Left ventricle myocardium inferior (tissue), 1 donor: ENCODE results near the gene CLMN. TPM values are rescaled to one million over a fixed set of nuclear protein-coding genes. Genes with fewer than 3 reads are reported as not detected.

Experiments
- DNase-seq: peaks from one replicate; pipeline ENCODE4 v3.0.0-alpha.2; 2020
- H3K27ac ChIP-seq: fragments of 200-600 bp; replicated peaks from 2 replicates; pipeline ENCODE4 v1.8.0; 2021
- H3K27me3 ChIP-seq: fragments of 200-600 bp; 2 replicates; pipeline ENCODE4 v1.8.0; 2021; ENCODE audit warnings: low read depth
- H3K36me3 ChIP-seq: fragments of 200-600 bp; 2 replicates; pipeline ENCODE4 v1.8.0; 2021
- H3K4me1 ChIP-seq: fragments of 200-600 bp; 2 replicates; pipeline ENCODE4 v1.8.0; 2021
- H3K4me3 ChIP-seq: fragments of 200-600 bp; 2 replicates; pipeline ENCODE4 v1.8.0; 2021; ENCODE audit warnings: mild to moderate bottlenecking, moderate library complexity
- H3K9me3 ChIP-seq: fragments of 200-600 bp; replicated peaks from 2 replicates; pipeline ENCODE4 v1.8.0; 2021
- CTCF ChIP-seq: fragments of 200-600 bp; IDR thresholded peaks from 2 replicates; pipeline ENCODE4 v1.8.0; 2021; ENCODE audit warnings: antibody characterized with exemption, mild to moderate bottlenecking, borderline replicate concordance
- intact Hi-C: fragments of 100-400 bp; cut with micrococcal nuclease; formaldehyde crosslinking; loops from one replicate; pipeline ENCODE4 v1.11.0; 2022
- total RNA-seq: library from RNA; stranded (reverse); fragmentation: NEBNext Ultra II Directional; extraction: Animal tissue kit (Norgen Biotek cat#: 25700); gene quantifications from one replicate; pipeline ENCODE4 v1.2.1, GENCODE V29; 2021
- donor health status: DM: no; HTN: yes; CAD: no; lungs with severe emphysema.

CLMN gene
- total RNA-seq, 1 donor from 2014 or later: 3.7 TPM

GRCh38 chr14:95311752-95312151 is 8.0 kb downstream of the CLMN start:
- Histone ChIP-seq H3K9me3 (no peaks in the 10 kb centered on the region), H3K4me1 (peaks cover 87% of the 10 kb centered on the region), H3K4me3 (no peak overlapping the region), H3K27me3 (no peaks in the 10 kb centered on the region), H3K27ac (peak overlapping the region; percentile 59), H3K36me3 (no peaks in the 10 kb centered on the region)
- DNase-seq: no peak
- no peak for TF ChIP-seq CTCF
- intact Hi-C loops: no loop called here

GRCh38 chr14:95310635-95311380 is 8.9 kb downstream of the CLMN start:
- intact Hi-C loops: no loop called here
- peak overlapping the region; percentile 59 for H3K27ac ChIP-seq
- peaks cover 92% of the 10 kb centered on the region for H3K4me1 ChIP-seq
- no peaks in the 10 kb centered on the region for H3K9me3 ChIP-seq
- H3K36me3 ChIP-seq: no peaks in the 10 kb centered on the region
- no peak for DNase-seq
- H3K27me3 ChIP-seq: no peaks in the 10 kb centered on the region
- TF ChIP-seq CTCF: no peak
- H3K4me3 ChIP-seq: no peak overlapping the region

- H3K4me1 ChIP-seq: peaks cover 81% of the 10 kb centered on the region
- no peak overlapping the region for H3K4me3 ChIP-seq
- intact Hi-C loops: no loop called here
- H3K36me3 ChIP-seq: no peaks in the 10 kb centered on the region
- no peaks in the 10 kb centered on the region for H3K27me3 ChIP-seq
- TF ChIP-seq CTCF: no peak
- no peaks in the 10 kb centered on the region for H3K9me3 ChIP-seq
- DNase-seq: no peak
- peak overlapping the region; percentile 66 for H3K27ac ChIP-seq
These were observed 10.3 kb downstream of the CLMN start for GRCh38 chr14:95309261-95310051.

DNA sequence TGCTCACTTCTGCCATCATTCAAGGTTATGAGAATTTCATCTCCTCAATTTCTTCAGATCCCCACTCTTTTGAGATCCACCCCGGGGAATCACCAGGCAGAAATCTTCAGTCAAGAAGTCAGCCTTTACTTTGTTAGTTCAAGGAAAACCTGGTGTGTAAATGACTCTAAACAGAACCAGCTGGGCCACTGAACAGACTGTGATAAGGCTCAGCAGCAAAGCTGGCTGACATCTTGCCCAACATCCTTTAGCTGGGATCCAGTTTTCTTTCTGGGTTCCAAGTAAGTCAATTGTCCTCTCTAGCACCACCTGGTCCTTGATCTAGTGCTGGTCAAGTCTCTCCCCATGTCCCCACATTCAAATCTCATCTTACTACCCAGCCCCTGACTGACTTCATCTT is 11.6 kb downstream of the CLMN start:
- Histone ChIP-seq H3K36me3 (no peaks in the 10 kb centered on the region), H3K4me1 (peaks cover 79% of the 10 kb centered on the region), H3K4me3 (no peak overlapping the region), H3K9me3 (no peaks in the 10 kb centered on the region), H3K27ac (peak overlapping the region; percentile 66), H3K27me3 (no peaks in the 10 kb centered on the region)
- no peak for TF ChIP-seq CTCF
- DNase-seq: no peak
- intact Hi-C loops: no loop called here

- TF ChIP-seq CTCF: no peak
- Histone ChIP-seq H3K36me3 (no peaks in the 10 kb centered on the region), H3K27ac (peak overlapping the region; percentile 66), H3K4me3 (no peak overlapping the region), H3K27me3 (no peaks in the 10 kb centered on the region), H3K9me3 (no peaks in the 10 kb centered on the region), H3K4me1 (peaks cover 78% of the 10 kb centered on the region)
- intact Hi-C loops: no loop called here
- DNase-seq: peak; percentile 60
These were observed 12.2 kb downstream of the CLMN start for GRCh38 chr14:95307402-95308041.
